CD4-positive, alpha-beta T cell (primary cell): Measurements from ENCODE around the gene ITGAD. TPM values are rescaled to one million over a fixed set of nuclear protein-coding genes. Genes with fewer than 3 reads are reported as not detected.

Source experiments
- ATAC-seq: fragments of 200-7000 bp; cut with Tn5 transposase; one replicate; pipeline ENCODE4 v1.10.0; 2022; ENCODE audit warnings: mild to moderate bottlenecking; ENCODE audit not compliant: poor library complexity
- CTCF ChIA-PET: fragments of 350-600 bp; sonication (Branson Sonifier 250); formaldehyde crosslinking; loops from one replicate; lab custom pipeline; 2021; ENCODE audit warnings: antibody characterized with exemption, inconsistent platforms; lab: Charles Lee
- POLR2A ChIA-PET: fragments of 350-600 bp; sonication (Branson Sonifier 250); formaldehyde crosslinking; loops from one replicate; lab custom pipeline; 2021; ENCODE audit warnings: antibody characterized with exemption, inconsistent platforms; lab: Charles Lee
- DNase-seq, 14 experiments: peaks; one replicate each; pipeline ENCODE4 v3.0.0-alpha.2; 2013 to 2020; ENCODE audit warnings: mixed read lengths in 2 of 14
- H3K27ac ChIP-seq, 2 donors: one replicate each; pipeline versions ENCODE4 v1.5.1 to v1.7.0; 2013; ENCODE audit warnings: low read length in 2 of 2, low read depth in 1 of 2, mild to moderate bottlenecking in 1 of 2
- H3K27me3 ChIP-seq, 2 experiments: 1 replicate in 1 of 2; 2 replicates in 1 of 2; pipeline versions ENCODE4 v1.6.1 to v1.7.0; 2013; ENCODE audit warnings: low read length in 2 of 2, control low read depth in 1 of 2, mild to moderate bottlenecking in 1 of 2, moderate library complexity in 1 of 2; ENCODE audit not compliant: insufficient read depth in 2 of 2, control insufficient read depth in 1 of 2
- H3K36me3 ChIP-seq: one replicate; pipeline ENCODE4 v1.6.1; 2013; ENCODE audit warnings: low read length, control low read depth; ENCODE audit not compliant: insufficient read depth
- H3K4me1 ChIP-seq: one replicate; pipeline ENCODE4 v1.6.1; 2013; ENCODE audit warnings: low read length, control low read depth; ENCODE audit not compliant: insufficient read depth
- H3K4me3 ChIP-seq: one replicate; pipeline ENCODE4 v1.5.1; 2013; ENCODE audit warnings: mild to moderate bottlenecking, low read length, moderate library complexity
- H3K9me3 ChIP-seq, 2 experiments: 1 replicate in 1 of 2; 2 replicates in 1 of 2; pipeline versions ENCODE4 v1.6.1 to v1.7.0; 2013; ENCODE audit warnings: low read length in 2 of 2, mild to moderate bottlenecking in 2 of 2, control low read depth in 1 of 2, moderate library complexity in 1 of 2; ENCODE audit not compliant: control insufficient read depth in 1 of 2, insufficient read depth in 1 of 2
- H3K27ac Mint-ChIP-seq: one replicate; pipeline ENCODE4 v1.8.0; 2020; ENCODE audit warnings: mixed read lengths
- H3K27me3 Mint-ChIP-seq: one replicate; pipeline ENCODE4 v1.8.0; 2021; ENCODE audit warnings: mixed read lengths
- H3K36me3 Mint-ChIP-seq: one replicate; pipeline ENCODE4 v1.8.0; 2021; ENCODE audit warnings: low read depth, mixed read lengths
- H3K4me1 Mint-ChIP-seq: one replicate; pipeline ENCODE4 v1.8.0; 2021; ENCODE audit warnings: low read depth, mixed read lengths
- H3K4me3 Mint-ChIP-seq: one replicate; pipeline ENCODE4 v1.8.0; 2020; ENCODE audit warnings: mild to moderate bottlenecking, mixed read lengths
- H3K9me3 Mint-ChIP-seq: one replicate; pipeline ENCODE4 v1.8.0; 2020; ENCODE audit warnings: mixed read lengths
- CTCF ChIP-seq: fragments of 200-600 bp; IDR thresholded peaks from one replicate; pipeline ENCODE4 v1.8.0; 2022; ENCODE audit warnings: antibody characterized with exemption, mild to moderate bottlenecking
- intact Hi-C, 2 experiments: fragments of 100-400 bp; cut with DNase I in 1 of 2; cut with micrococcal nuclease in 1 of 2; formaldehyde crosslinking; loops; one replicate each; pipeline versions ENCODE4 v1.15.1 to v1.9.0; 2023 to 2025; cut with DNase I, micrococcal nuclease
- total RNA-seq, 174 experiments: library from RNA in 2 of 174; stranded (reverse) in 2 of 174; gene quantifications; one replicate each; pipeline ENCODE4 v1.2.3 and lab custom pipeline; 2021 to 2026

ITGAD gene
- total RNA-seq, 2 experiments from 2014 or later, result not detected

- Mint-ChIP-seq H3K36me3 (no peaks in the 10 kb centered on the region), H3K4me3 (no peak overlapping the region), H3K27me3 (peaks cover 5% of the 10 kb centered on the region), H3K4me1 (peaks cover 11% of the 10 kb centered on the region), H3K27ac (no peak overlapping the region), H3K9me3 (no peaks in the 10 kb centered on the region)
- peak in 2 of 14 experiments; percentile 65 to 77 for DNase-seq
- Histone ChIP-seq H3K27me3 (no peaks in the 10 kb centered on the region), H3K36me3 (no peaks in the 10 kb centered on the region), H3K9me3 (peaks cover 0 to 4% of the 10 kb centered on the region in 2 experiments), H3K27ac (peak overlapping the region in 1 of 2 donors; percentile 37), H3K4me3 (no peak overlapping the region), H3K4me1 (peaks cover 25% of the 10 kb centered on the region)
- ChIA-PET CTCF (no interaction called here), POLR2A (no interaction called here)
- ATAC-seq, result no peak
- TF ChIP-seq CTCF, result no peak
- intact Hi-C loops, result no loop called here
Measured at GRCh38 chr16:31351942-31352325, 41.2 kb upstream of the ITGAD start.

GRCh38 chr16:31352376-31353115, 40.6 kb upstream of the ITGAD start:
- TF ChIP-seq CTCF, result no peak
- Histone ChIP-seq H3K27ac (peak overlapping the region in 1 of 2 donors; percentile 23), H3K9me3 (peaks cover 0 to 4% of the 10 kb centered on the region in 2 experiments), H3K36me3 (no peaks in the 10 kb centered on the region), H3K4me3 (no peak overlapping the region), H3K4me1 (peaks cover 25% of the 10 kb centered on the region), H3K27me3 (no peaks in the 10 kb centered on the region)
- intact Hi-C loops, result no loop called here
- no peaks in the 10 kb centered on the region for H3K36me3 Mint-ChIP-seq
- ChIA-PET CTCF (no interaction called here), POLR2A (no interaction called here)
- H3K4me1 Mint-ChIP-seq, result peaks cover 12% of the 10 kb centered on the region
- peaks cover 5% of the 10 kb centered on the region for H3K27me3 Mint-ChIP-seq
- H3K27ac Mint-ChIP-seq, result no peak overlapping the region
- ATAC-seq, result no peak
- DNase-seq, result peak in 2 of 14 experiments; percentile 52 to 64
- no peak overlapping the region for H3K4me3 Mint-ChIP-seq
- H3K9me3 Mint-ChIP-seq, result no peaks in the 10 kb centered on the region

GRCh38 chr16:31354394-31355291, 38.5 kb upstream of the ITGAD start, which contains the start of gene ITGAX:
Gene ITGAX, plus strand, starts transcription at chr16:31355176. Its CDS starts 79 bp downstream, at chr16:31355255.
- Histone ChIP-seq H3K9me3 (peaks cover 0 to 4% of the 10 kb centered on the region in 2 experiments), H3K4me1 (peaks cover 23% of the 10 kb centered on the region), H3K36me3 (no peaks in the 10 kb centered on the region), H3K27me3 (no peaks in the 10 kb centered on the region), H3K27ac (peak within 1 kb of the TSS; percentile 11 to 45), H3K4me3 (peak within 1 kb of the TSS; percentile 30)
- intact Hi-C loops, result no loop called here
- TF ChIP-seq CTCF, result no peak
- ChIA-PET POLR2A (no interaction called here), CTCF (no interaction called here)
- Mint-ChIP-seq H3K9me3 (no peaks in the 10 kb centered on the region), H3K4me3 (no peak within 1 kb of the TSS), H3K36me3 (no peaks in the 10 kb centered on the region), H3K27ac (peak within 1 kb of the TSS; percentile 10), H3K27me3 (peaks cover 2% of the 10 kb centered on the region), H3K4me1 (peaks cover 17% of the 10 kb centered on the region)
- ATAC-seq, result peak; percentile 48
- peak in 6 of 14 experiments; percentile 5 to 77 (median 48) for DNase-seq
